Nephron progenitor cell (in vitro differentiated cells): ENCODE measurements around the gene HACD2.

Experiments used
- DNase-seq: peaks from one replicate; pipeline ENCODE4 v3.0.0; 2021
- H3K27ac Mint-ChIP-seq: 2 replicates; pipeline ENCODE4 v1.8.0; 2021; ENCODE audit warnings: mild to moderate bottlenecking, moderate library complexity, mixed read lengths
- H3K27me3 Mint-ChIP-seq: 2 replicates; pipeline ENCODE4 v1.8.0; 2021; ENCODE audit warnings: mild to moderate bottlenecking, low read depth, mixed read lengths; ENCODE audit not compliant: poor library complexity
- H3K36me3 Mint-ChIP-seq: 2 replicates; pipeline ENCODE4 v1.8.0; 2021; ENCODE audit warnings: low read depth, mixed read lengths
- H3K4me1 Mint-ChIP-seq: 2 replicates; pipeline ENCODE4 v1.8.0; 2021; ENCODE audit warnings: mixed read lengths
- H3K4me3 Mint-ChIP-seq: 2 replicates; pipeline ENCODE4 v1.8.0; 2021; ENCODE audit warnings: mild to moderate bottlenecking, moderate library complexity, mixed read lengths
- H3K9me3 Mint-ChIP-seq: 2 replicates; pipeline ENCODE4 v1.8.0; 2021; ENCODE audit warnings: mild to moderate bottlenecking, moderate library complexity, mixed read lengths
- TF ChIP-seq, protein P1 (sequence below): fragments of 200-600 bp; sonication (generic); IDR thresholded peaks from 2 replicates; pipeline ENCODE4 v1.5.0; 2021; ENCODE audit warnings: antibody characterized with exemption

Gene HACD2

DNA sequence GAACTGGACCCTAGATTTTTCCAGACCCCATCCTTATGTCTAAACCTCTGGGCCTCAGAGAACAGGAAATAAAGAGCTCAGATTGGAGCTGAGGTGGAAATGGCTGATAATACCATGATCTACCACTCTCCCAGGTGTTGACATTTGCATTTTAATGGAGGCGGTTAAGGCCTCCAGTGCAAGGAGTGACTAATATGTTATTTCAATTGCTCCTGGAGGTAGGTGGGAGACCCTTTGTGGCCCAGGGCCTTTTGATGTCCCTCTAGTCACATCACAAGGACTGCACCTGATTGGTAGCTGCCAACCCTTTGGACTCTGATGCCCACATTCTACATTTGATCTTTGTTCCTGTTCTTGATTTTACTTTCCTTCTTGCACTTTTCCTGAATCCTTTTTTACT is 127.0 kb downstream of the HACD2 start:
- peaks cover 11% of the 10 kb centered on the region for H3K4me1 Mint-ChIP-seq
- peaks cover 46% of the 10 kb centered on the region for H3K27me3 Mint-ChIP-seq
- TF ChIP-seq, protein P1, sequence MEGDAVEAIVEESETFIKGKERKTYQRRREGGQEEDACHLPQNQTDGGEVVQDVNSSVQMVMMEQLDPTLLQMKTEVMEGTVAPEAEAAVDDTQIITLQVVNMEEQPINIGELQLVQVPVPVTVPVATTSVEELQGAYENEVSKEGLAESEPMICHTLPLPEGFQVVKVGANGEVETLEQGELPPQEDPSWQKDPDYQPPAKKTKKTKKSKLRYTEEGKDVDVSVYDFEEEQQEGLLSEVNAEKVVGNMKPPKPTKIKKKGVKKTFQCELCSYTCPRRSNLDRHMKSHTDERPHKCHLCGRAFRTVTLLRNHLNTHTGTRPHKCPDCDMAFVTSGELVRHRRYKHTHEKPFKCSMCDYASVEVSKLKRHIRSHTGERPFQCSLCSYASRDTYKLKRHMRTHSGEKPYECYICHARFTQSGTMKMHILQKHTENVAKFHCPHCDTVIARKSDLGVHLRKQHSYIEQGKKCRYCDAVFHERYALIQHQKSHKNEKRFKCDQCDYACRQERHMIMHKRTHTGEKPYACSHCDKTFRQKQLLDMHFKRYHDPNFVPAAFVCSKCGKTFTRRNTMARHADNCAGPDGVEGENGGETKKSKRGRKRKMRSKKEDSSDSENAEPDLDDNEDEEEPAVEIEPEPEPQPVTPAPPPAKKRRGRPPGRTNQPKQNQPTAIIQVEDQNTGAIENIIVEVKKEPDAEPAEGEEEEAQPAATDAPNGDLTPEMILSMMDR = no peak
- H3K4me3 Mint-ChIP-seq = no peak overlapping the region
- DNase-seq = no peak
- H3K27ac Mint-ChIP-seq = no peak overlapping the region
- H3K9me3 Mint-ChIP-seq = no peaks in the 10 kb centered on the region
- H3K36me3 Mint-ChIP-seq = no peaks in the 10 kb centered on the region

DNA sequence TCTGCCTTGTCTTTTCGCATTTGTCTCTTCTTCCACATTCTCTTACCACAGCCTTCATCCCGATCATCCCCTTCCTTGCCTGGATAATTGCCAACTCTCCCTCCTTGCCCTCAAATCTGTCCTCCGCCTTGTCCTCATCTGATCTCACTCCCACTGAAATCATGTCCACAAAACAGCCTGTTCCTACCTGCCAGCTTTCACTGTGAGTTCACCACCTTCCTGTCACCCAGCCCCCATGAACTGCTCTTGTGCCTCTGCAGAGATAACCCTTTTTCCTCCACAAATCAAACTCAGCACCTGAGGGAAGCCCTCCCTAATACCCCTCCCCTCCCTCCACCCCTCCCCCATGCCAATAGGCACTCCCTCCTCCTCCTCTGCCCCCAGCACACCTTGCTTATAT is 131.2 kb downstream of the HACD2 start:
- Mint-ChIP-seq H3K4me1 (peaks cover 6% of the 10 kb centered on the region), H3K4me3 (no peak overlapping the region), H3K27ac (no peak overlapping the region), H3K9me3 (no peaks in the 10 kb centered on the region), H3K27me3 (peaks cover 63% of the 10 kb centered on the region), H3K36me3 (no peaks in the 10 kb centered on the region)
- DNase-seq = no peak
- TF ChIP-seq, protein P1 = no peak

DNA sequence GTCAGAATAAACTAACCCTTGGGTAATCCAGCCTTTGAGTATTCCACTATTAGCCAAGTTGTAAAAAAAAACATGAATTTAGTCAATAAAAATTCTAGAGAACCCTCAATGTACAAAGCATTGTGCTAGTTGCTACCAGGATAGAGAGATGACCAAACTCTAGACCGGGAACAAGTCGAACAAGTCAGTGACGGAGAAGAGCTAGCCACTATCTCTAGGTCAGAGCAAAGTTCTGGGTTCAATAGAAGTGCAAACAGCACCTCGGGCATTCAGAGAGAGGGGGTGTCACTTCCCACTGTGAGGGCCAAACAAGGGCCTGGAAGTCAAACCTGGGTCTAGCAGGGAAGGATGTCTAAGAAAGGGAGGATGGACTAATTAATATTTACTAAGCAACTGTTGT is 133.7 kb downstream of the HACD2 start:
- Mint-ChIP-seq H3K27ac (no peak overlapping the region), H3K36me3 (no peaks in the 10 kb centered on the region), H3K27me3 (peaks cover 73% of the 10 kb centered on the region), H3K4me3 (no peak overlapping the region), H3K9me3 (no peaks in the 10 kb centered on the region), H3K4me1 (peaks cover 13% of the 10 kb centered on the region)
- no peak for DNase-seq
- TF ChIP-seq, protein P1 = no peak

DNA sequence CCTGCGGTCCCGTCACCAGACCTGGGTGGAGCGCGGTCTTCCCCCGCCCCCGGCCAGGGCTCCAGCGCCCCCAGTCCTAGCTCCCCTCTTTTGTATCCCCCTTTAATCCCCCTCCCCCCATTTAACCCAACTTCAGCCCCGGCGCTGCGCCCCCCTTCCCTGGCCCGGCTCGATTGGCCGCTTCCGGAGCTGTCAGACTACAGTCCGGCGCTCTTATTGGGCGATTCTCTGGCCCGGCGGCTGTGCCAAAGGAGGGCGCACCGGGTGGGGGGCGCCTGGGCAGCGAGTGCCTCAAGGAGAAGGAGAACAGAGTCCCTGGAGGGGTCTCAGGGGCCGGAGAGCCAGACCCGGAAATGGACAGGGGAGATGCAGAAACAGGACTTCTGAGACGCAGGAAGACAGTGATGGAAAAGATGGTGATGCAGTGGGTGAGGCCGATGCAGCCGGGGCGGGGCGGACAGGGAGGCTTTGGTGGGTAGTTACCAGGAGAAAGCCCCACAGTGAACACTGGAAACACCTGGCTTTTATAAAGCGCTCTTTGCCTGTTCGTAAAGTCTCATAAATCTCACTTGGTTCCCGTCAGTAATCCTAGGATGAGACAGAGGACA is 134.8 kb downstream of the HACD2 start:
- H3K27me3 Mint-ChIP-seq = peaks cover 76% of the 10 kb centered on the region
- peaks cover 21% of the 10 kb centered on the region for H3K4me1 Mint-ChIP-seq
- H3K36me3 Mint-ChIP-seq = no peaks in the 10 kb centered on the region
- TF ChIP-seq, protein P1 = no peak
- H3K27ac Mint-ChIP-seq = no peak overlapping the region
- peak overlapping the region; percentile 81 for H3K4me3 Mint-ChIP-seq
- DNase-seq = peak; percentile 53
- H3K9me3 Mint-ChIP-seq = no peaks in the 10 kb centered on the region

DNA sequence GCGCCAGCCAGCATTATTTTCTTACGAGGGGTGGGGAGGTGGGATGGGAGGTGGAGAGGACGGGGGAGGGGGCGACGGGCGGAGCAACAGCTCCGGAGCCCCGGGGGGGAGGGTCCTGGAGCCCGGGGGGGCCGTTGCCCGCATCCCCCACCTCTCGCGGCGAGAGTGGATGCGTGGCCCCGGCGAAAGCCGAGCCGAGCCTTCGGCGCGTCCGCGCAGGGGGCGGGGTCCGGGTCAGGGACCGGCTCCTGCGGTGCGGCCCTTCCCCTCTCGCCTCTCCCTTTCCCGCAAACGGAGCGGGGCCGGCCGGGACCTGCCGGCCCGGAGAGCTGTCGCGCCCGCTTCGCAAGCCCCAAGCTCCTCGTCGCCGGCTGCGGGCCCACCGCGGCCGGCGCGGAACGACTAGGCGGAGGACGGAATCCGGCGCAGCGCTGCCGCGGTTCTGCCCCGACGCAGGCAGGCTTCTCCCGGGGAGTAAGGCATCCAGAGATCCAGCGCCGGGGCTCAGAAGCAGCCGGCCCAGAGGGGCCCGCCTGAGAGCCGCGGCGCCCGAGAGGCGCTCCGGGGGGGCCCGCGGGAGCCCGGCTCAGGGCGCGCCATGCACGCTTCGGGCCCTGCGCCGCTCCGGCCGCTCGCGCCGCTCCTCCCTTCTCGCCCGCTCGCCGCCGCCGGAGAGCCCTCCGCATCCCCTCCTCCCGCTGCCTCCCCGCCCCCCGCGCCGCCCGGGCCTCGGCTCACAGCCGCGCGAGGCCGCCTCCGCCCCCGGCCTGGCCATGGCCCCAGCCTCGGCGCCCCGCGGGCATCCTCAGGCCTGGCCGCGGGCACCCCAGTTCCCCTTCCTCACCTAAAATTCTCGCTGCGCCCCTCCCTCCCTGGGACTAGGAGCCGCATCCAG is 135.5 kb downstream of the HACD2 start:
- H3K9me3 Mint-ChIP-seq = no peaks in the 10 kb centered on the region
- TF ChIP-seq, protein P1 = no peak
- peaks cover 77% of the 10 kb centered on the region for H3K27me3 Mint-ChIP-seq
- H3K27ac Mint-ChIP-seq = no peak overlapping the region
- H3K4me3 Mint-ChIP-seq = peak overlapping the region; percentile 81
- DNase-seq = peak; percentile 76
- H3K36me3 Mint-ChIP-seq = no peaks in the 10 kb centered on the region
- peaks cover 28% of the 10 kb centered on the region for H3K4me1 Mint-ChIP-seq
